H1 (cell line): ENCODE measurements around the gene XPO5. TPM values are rescaled to one million over a fixed set of nuclear protein-coding genes. Genes with fewer than 3 reads are reported as not detected.

Source experiments
- BCL11A ChIP-seq, 2 experiments: IDR thresholded peaks; one replicate each; pipeline ENCODE4 v1.6.1; 2011; ENCODE audit warnings: low read depth in 2 of 2, low read length in 2 of 2, mild to moderate bottlenecking in 2 of 2
- CBX8 ChIP-seq: fragments of 300-800, 300-1000 bp; sonication (generic); IDR thresholded peaks from 2 replicates; pipeline ENCODE4 v1.7.1; 2016; ENCODE audit warnings: low read depth, low read length, borderline replicate concordance
- CREB1 ChIP-seq: IDR thresholded peaks from 2 replicates; pipeline ENCODE4 v1.6.1; 2012; ENCODE audit warnings: inconsistent platforms
- CTBP2 ChIP-seq: IDR thresholded peaks from 2 replicates; pipeline ENCODE4 v1.7.0; 2011; ENCODE audit warnings: borderline replicate concordance, mild to moderate bottlenecking, moderate library complexity, mixed read lengths, low read length; ENCODE audit not compliant: insufficient read depth, insufficient read length
- CTCF ChIP-seq, 3 experiments: IDR thresholded peaks; 1 replicate in 2 of 3; 2 replicates in 1 of 3; pipeline versions ENCODE4 v1.5.1 to v1.6.1; 2011; ENCODE audit warnings: low read length in 3 of 3, mild to moderate bottlenecking in 3 of 3, inconsistent platforms in 2 of 3, low read depth in 1 of 3, moderate library complexity in 1 of 3; ENCODE audit not compliant: insufficient read depth in 1 of 3; ENCODE audit errors: control extremely low read depth in 1 of 3
- E2F6 ChIP-seq: IDR thresholded peaks from 2 replicates; pipeline ENCODE4 v1.6.1; 2012; ENCODE audit warnings: inconsistent platforms
- EZH2 ChIP-seq: fragments of 200-600 bp; sonication (generic); IDR thresholded peaks from 2 replicates; pipeline ENCODE4 v1.7.1; 2012; ENCODE audit warnings: low read depth, mild to moderate bottlenecking, moderate library complexity, low read length, inconsistent platforms; ENCODE audit not compliant: severe bottlenecking
- FOSL1 ChIP-seq: IDR thresholded peaks from 2 replicates; pipeline ENCODE4 v1.6.1; 2011; ENCODE audit warnings: mild to moderate bottlenecking, low read depth, low read length, moderate library complexity; ENCODE audit not compliant: insufficient read depth
- JUN ChIP-seq: IDR thresholded peaks from 2 replicates; pipeline ENCODE4 v1.6.1; 2011; ENCODE audit warnings: low read depth, mild to moderate bottlenecking, improper control_type of control experiment, low read length
- JUND ChIP-seq: IDR thresholded peaks from 2 replicates; pipeline ENCODE4 v1.6.1; 2011; ENCODE audit warnings: mild to moderate bottlenecking, improper control_type of control experiment, low read length
- KDM1A ChIP-seq: fragments of 200-600, 300-600 bp; sonication (generic); IDR thresholded peaks from 2 replicates; pipeline ENCODE4 v1.7.1; 2016; ENCODE audit warnings: mild to moderate bottlenecking, low read length, borderline replicate concordance
- KDM4A ChIP-seq: IDR thresholded peaks from one replicate; pipeline ENCODE4 v1.7.1; 2012; ENCODE audit warnings: low read depth, mild to moderate bottlenecking, moderate library complexity, low read length, inconsistent platforms; ENCODE audit not compliant: severe bottlenecking
- MAX ChIP-seq: IDR thresholded peaks from 2 replicates; pipeline ENCODE4 v1.6.1; 2012; ENCODE audit warnings: inconsistent platforms
- NANOG ChIP-seq: IDR thresholded peaks from 2 replicates; pipeline ENCODE4 v1.6.1; 2011; ENCODE audit warnings: low read length, low read depth, mild to moderate bottlenecking, inconsistent platforms; ENCODE audit not compliant: insufficient read depth, poor library complexity, severe bottlenecking
- PHF8 ChIP-seq: fragments of 200-600 bp; sonication (generic); conservative IDR thresholded peaks from 2 replicates; pipeline ENCODE4 v1.7.1; 2012; ENCODE audit warnings: low read depth, mild to moderate bottlenecking, inconsistent platforms, low read length, moderate library complexity
- RNF2 ChIP-seq: fragments of 200-900, 300-1000 bp; sonication (generic); IDR thresholded peaks from 2 replicates; pipeline ENCODE4 v1.7.1; 2016; ENCODE audit warnings: borderline replicate concordance, low read depth, mild to moderate bottlenecking, antibody characterized with exemption, low read length; ENCODE audit not compliant: poor library complexity, severe bottlenecking; ENCODE audit errors: missing control alignments
- RXRA ChIP-seq: IDR thresholded peaks from 2 replicates; pipeline ENCODE4 v1.6.1; 2011; ENCODE audit warnings: low read depth, mild to moderate bottlenecking, low read length, moderate library complexity; ENCODE audit not compliant: insufficient read depth
- SP2 ChIP-seq: IDR thresholded peaks from 2 replicates; pipeline ENCODE4 v1.6.1; 2012; ENCODE audit warnings: mild to moderate bottlenecking, low read length, inconsistent platforms
- SP4 ChIP-seq: IDR thresholded peaks from 2 replicates; pipeline ENCODE4 v1.6.1; 2012; ENCODE audit warnings: low read length, inconsistent platforms
- TAF1 ChIP-seq: IDR thresholded peaks from 2 replicates; pipeline ENCODE4 v1.6.1; 2011; ENCODE audit warnings: mild to moderate bottlenecking, low read depth, low read length
- polyA plus RNA-seq, 7 experiments: library from polyadenylated mRNA; depleted of rRNA in 3 of 7; stranded (reverse) in 5 of 7; unstranded in 2 of 7; fragments of >200 nt in 5 of 7; fragments of 200-250 nt in 2 of 7; gene quantifications; 1 replicate in 5 of 7; 2 replicates in 1 of 7; 4 replicates in 1 of 7; pipeline versions ENCODE4 v1.2.1 to v1.2.3, GENCODE V29; 2011 to 2013; ENCODE audit warnings: missing spikeins in 2 of 7, mixed read lengths in 2 of 7
- total RNA-seq: library from RNA; stranded (reverse); fragmentation: NEBNext Ultra II Directional; extraction: Animal tissue kit (Norgen Biotek cat#: 25700); gene quantifications from 2 replicates; pipeline ENCODE4 v1.2.1, GENCODE V29; 2021

The XPO5 gene
- total and polyA plus RNA-seq, 2 of the 8 experiments (the other 6 are each of a cell fraction or from before 2014, with no cell fraction given) = 80.6 to 95.7 TPM

GRCh38 chr6:43575772-43576551 is at the start of gene XPO5, which contains the start of gene POLH (continued):
- TF ChIP-seq CBX8 (no peak), SP4 (no peak), JUN (no peak), EZH2 (no peak), CREB1 (peak; percentile 69), E2F6 (0 out of 2 replicates have a peak, but pooled peaks have one; percentile 15), RNF2 (peak; percentile 8), CTBP2 (peak; percentile 20), KDM4A (peak; percentile 98), MAX (peak; percentile 92), BCL11A (IDR thresholded peaks at IDR 0.05; ENCODE audit: low read depth in 2 of 2, low read length in 2 of 2) (no peak), CTCF (IDR thresholded peaks at IDR 0.05; ENCODE audit: control extremely low read depth in 1 of 3, insufficient read depth in 1 of 3, low read depth in 1 of 3, low read length in 3 of 3) (no peak), FOSL1 (0 out of 2 replicates have a peak, but pooled peaks have one; percentile 14), SP2 (no peak), JUND (no peak), PHF8 (peak; percentile 70), KDM1A (no peak), RXRA (no peak), TAF1 (peak; percentile 81; the same call in 1 of the 2 replicates), NANOG (peak; percentile 20)
